ENCODE measurements around the gene LITAF.
A peak's percentile ranks its signal among the peaks of the same experiment; 100 is the strongest.
"Not testable (repeated sequence)": the region's sequence is repeated elsewhere in the genome, so short reads cannot be mapped to it uniquely, and the experiment has no call there.

The LITAF gene

DNA sequence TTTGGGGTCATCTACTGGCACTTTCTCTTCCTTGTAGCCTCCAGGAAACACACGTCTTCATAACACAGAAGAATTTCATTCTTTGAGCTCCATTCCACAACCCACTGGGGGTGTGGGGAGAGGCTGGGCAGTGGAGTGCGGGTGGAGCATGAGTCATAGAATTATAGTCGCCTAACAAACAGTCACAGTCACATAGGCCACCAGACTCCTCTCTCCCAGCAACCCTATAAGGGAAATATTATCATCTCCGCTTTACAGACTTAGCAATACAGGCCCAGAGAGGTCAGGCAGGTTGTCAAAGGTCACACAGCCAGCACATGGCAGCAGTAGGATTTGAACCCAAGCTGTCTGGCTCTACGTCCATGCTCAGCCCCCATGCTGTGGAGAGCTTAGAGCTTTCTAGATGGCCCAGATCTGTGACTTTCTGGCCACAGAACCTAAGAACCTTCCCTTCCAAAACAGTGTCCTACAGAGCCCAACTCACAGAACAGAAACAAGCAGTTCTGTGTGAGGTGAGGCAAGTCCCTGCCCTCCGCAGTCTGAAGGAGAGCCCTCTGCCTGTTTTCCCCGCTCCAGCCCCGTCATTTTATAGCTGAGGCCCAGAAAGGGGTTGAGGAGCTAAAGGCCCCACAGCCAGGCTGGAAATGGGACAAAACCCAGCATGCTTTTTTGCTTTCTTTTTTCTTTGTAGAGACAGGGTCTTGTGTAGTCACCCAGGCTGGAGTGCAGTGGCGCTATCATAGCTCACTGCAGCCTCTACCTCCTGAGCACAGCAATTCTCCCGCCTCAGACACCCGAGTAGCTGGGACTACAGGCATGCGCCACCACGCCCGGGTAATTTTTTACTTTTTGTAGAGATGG, 10.7 kb upstream of the LITAF start:
- peak; percentile 55 for DNase-seq (ENCODE audit: low spot score)

DNA sequence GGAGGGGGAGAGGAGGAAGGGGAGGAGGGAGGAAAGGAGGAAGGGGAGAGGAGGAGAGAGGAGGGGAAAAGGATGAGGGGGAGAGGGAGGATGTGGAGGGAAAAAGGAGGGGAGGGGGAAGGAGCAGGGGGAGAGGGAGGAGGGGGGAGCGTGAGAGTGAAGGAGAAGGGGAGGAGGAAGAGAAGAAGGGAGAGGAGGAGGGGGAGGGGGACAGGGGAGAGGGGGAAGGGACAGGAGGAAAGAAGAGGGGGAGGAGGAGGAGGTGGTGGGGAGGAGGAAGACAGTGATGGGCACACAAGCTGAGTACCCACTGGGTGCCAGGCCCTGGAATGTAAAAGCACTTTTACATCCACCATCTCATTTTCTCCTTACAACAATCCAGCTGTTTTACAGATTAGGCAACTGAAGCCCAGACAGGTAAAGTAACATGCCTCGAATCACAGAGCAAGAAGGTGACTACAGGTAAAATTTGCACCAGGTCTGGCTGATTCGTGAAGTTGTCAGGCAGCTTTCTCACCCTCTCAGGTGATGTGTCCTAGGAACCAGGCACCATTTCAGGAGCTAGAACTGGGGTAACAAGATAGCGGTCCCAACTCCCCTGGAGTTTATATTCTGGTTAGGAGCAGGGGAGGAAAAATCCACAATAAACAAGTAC, 10.0 kb upstream of the LITAF start:
- no peak for DNase-seq (ENCODE audit: low spot score)

DNA sequence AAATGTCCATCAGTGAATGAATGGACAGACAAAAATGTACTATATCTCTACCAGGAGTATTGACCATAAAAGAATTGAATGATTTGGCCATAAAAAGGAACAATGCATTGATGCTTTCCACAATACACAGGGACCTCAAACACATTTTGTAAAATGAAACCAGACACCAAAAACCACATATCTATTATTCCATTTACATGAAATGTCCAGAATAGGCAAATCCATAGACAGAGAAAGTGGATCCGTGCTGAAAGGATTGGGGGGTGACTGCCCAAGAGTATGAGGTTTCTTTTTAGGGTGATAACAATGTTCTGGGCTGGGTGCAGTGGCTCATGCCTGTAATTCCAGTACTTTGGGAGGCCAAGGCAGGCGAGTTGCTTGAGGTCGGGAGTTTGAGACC, 6.9 kb upstream of the LITAF start:
- DNase-seq (ENCODE audit: low spot score): no peak

DNA sequence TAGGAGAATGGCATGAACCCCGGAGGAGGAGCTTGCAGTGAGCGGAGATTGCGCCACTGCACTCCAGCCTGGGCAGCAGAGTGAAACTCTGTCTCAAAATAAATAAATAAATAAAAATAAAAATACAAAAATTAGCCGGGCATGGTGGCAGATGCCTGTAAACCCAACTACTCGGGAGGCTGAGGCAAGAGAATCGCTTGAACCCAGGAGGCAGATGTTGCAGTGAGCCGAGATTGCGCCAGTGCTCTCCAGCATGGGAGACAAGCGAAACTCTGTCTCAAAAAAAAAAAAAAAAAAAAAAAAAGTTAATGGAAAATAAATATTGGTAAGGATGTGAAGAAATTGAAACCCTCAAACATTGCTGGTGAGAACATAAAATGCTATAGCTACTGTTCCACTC, 6.4 kb upstream of the LITAF start:
- DNase-seq (ENCODE audit: low spot score): not testable (repeated sequence)

DNA sequence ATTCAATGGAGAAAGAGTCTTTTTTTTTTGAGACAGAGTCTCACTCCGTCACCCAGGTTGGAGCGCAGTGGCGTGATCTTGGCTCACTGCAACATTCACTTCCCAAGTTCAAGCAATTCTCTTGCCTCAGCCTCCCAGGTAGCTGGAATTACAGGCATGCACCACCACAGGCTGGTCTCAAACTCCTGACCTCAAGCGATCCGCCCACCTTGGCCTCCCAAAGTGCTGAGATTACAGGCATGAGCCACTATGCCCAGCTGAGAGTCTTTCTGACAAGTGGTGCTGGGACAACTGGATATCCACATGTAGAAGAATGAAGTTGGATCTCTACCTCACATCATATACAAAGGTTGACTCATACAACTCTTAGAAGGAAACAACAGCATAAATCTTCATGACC, 4.9 kb upstream of the LITAF start:
- not testable (repeated sequence) for DNase-seq (ENCODE audit: low spot score)

DNA sequence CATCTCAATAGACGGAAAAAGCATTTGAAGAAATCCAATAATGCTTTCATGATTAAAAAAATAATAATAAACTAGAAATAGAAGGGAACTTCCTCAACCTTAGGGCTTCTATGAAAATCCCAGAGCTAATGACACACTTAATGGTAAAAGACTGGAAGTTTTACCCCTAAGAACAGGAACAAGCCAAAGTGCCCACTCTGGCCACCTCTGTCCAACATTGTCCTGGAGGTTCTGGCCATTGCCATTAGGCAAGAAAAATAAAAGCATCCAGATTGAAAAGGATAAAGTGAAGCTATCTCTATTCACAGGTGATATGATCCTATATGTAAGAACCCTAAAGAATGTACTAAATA, 2.5 kb upstream of the LITAF start:
- DNase-seq (ENCODE audit: low spot score): no peak

DNA sequence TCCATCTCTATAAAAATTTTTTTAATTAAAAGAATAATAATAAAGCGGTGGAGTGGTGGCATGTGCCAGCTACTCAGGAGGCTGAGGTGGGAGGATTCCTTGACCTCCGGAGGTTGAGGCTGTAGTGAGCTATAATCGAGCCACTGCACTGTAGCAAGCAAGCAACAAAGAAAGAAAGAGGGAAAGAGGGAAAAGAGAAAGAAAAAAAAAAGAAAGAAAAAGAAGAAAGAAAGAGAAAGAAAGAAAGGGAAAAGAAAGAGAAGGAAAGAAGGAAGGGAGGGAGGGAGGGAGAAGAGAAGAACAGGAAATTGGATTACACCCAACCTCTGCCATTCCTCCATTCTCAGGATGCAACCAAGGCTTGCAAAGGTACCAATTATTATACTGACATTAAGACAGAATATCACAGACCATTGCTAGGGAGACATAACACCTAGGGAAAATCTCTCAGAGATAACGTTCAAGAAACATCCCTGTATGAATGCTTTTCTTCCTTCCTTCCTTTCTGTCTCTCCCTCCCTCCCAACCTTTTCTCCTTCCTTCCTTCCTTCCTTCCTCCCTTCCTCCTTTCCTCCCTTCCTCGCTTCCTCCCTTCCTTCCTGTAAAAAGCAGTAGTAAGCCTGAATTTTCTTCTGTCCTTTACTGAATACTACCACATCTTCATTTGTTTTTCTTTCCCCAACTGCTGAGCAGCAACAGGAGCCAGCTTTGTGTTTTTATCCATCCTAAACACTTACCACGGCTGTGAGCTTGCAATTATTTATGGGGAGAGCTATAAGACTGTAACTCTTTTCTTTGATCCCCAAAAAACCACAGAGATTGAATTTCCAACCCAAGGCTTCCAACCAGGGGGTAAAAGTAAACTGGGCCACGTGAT, 1.8 kb upstream of the LITAF start:
- DNase-seq (ENCODE audit: low spot score): no peak

DNA sequence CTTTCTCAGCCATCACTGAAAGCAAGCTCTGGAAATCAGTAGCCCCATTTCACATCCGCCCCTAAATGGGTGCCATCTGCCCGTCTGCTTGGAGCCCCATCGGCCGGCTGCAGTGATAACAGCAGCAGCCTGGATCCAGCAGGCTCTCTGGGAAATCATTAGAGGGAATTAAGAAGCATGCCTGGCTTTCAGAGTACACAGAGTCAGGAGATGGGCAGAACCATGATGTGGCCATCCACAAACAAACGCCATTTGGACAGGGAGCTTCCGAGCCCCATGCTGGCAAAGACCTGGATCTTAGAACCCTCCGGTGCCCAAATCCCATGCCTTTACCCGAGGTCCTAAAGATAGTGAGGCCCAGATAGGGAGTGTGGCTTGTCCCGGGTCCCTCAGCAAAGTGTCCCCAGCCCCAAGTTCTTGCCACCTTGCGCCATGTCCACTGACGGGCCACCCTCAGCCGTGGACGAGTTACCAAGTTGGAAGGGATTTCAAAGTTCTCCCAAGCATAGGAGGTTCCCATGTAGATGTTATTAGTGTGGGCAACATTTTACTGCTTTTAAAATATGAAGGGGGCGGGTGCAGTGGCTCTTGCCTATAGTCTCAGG, 1.0 kb upstream of the LITAF start:
- no peak for DNase-seq (ENCODE audit: low spot score)

DNA sequence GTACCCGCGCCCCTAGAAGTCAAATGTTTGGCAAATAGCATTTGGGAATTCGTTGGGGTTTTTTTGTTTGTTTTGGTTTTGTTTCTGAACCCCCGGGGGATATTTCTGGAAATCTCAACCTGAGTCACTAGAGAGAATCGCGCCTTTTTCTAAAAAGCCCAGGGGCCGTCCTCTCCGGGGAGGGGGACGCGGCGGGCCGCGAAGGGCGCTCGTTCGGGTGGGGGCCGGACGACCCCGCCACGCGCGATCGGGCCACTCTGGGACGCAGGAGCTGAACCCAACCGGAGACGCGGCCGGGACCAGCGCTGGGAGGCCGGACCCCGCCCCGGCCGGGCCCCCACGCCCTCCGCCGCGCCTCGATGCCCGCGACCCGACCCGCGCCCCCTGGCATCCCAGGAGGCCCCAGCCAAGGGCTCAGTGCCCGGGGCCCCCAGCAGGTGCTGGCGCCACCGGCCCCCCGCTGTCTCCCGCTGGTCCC, 302 bp downstream of the LITAF start:
- no peak for DNase-seq (ENCODE audit: low spot score)

DNA sequence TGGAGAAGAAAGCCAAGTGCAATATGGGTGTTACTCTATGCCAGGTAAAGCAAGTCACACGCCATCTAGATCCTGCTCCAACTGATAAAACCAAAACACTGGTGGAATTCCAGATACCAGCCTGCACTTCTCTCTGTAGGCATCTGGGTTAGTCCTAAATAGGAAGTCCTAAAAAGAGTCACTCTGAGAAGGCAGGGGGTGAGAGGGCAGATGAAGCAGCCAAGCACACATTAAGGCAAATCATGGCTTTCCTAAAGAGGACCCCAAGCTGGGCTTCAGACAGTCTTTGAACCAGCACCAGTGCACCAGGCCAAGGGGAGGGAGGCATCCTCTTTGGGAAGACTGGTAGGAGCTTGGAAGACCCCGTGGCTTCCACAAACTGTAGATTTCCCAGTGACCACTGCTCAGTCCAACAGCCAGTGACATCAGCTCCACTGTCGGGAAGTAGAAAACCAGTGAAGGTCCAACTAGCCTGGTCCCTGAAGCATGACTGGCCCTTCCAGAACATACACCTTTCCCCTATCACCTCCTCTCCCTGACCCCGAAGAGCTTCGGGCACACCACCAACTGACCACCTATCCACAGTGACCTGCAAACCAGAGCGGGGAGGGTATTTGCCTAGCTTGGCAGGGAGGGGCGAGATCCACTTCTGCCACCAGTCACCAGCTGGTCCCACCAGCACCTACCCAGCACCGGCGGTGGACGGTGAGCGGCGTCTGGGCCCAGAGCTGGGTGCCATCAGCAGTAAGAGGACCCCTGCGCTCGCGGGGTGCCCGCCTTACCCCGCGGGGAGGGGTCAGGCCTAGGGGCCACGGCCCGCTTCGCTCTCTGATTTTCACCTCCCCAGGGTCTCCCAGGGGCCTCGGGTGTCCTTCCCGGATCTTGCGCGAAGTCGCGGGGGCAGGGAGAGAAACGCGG, 1.0 kb downstream of the LITAF start:
- no peak for DNase-seq (ENCODE audit: low spot score)

DNA sequence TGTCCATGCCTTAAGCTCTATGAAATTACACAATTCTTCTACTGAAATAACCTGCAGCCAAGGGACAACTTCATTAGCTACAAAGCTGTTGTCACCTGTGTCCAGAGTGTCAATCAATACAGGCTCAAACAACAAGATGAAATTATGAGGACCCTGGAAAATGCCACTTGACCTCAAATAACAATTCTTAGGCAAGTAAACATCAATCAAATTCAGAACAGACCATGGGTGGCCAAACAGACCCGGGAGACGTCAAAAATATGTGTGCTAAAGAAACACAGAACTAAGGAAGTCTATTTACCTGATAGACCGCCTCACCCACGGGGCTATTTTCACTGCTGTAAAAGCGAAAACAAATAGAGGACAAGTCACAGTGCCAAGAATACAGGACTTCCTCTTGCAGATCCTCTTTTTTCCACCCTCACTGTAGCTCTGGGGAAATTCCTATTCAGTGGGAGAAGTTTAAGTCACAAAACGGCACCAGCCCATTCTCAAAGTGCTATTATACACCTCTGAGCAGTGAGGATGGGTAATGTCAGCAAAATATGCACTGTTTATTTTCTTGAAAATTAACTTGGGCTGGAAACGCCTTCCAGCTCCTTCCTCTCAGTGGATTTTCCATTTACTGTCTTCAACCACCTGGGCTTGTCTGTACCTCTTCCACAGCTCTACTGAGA, 2.7 kb downstream of the LITAF start:
- no peak for DNase-seq (ENCODE audit: low spot score)

DNA sequence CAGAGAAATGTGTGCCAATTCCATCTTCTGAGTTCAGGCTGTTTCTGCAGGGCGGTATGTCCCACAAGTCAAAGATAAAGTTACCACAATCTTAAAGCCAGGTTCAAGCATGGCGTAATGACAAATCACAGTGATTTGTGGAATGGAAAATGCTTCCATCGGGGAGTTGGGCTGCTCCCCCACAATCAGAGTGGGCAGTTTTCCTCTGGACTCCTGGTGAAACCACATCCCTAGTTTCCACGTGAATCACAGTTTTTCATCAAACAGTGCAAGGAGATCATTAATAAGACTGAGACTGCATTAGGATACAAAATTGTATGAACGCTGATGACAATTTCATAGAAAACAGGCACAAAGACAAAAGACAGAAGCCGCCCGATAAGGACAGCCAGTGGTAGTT, 3.6 kb downstream of the LITAF start:
- DNase-seq (ENCODE audit: low spot score): no peak

DNA sequence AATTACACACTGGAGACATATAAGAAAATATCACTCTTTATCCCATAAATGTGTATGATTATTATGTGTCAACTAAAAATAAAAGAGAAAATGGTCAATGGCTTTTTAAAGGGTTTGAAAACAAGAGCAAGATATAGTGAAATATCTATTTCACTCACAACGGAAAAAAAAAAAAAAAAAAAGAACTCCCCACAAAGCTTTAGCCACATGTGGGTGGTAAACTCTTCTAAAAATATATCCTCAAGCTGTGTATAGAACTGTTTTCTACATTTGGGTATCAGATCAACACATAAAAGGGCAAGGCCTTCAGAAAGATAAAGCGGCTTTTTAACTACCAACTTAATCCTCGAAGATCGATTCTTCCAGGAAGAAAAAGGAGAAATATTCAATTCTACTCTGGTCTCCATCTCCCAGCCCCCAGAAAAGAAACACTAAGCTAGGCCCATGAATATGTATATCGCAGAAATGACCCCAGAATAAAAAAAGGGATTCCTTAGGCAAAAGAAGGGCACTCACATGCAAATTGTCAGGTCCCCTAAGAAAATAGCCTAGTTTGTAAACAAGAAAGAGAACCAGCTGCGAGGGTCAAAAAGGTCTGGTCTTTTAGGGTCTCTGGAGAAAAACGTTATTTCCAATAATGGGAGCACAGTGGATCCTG, 4.4 kb downstream of the LITAF start:
- DNase-seq (ENCODE audit: low spot score): no peak

DNA sequence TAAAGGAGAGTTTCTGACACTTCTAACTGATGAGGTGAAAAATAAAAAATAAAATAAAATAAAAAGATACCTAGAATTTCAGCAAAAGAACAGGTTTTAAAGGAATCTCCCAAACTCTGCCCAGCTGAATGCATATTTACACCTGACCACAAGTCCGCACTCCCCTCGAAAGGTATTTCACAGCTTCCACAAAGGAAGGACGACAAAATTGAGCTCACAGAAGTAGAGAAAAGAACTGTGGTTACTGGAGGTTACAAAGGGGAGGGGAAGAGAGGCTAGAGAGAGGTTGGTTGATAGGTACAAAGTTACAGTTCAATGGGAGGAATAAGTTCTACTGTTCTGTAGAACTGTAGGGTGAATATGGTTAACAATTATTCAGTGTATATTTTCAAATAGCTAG, 5.0 kb downstream of the LITAF start:
- no peak for DNase-seq (ENCODE audit: low spot score)

DNA sequence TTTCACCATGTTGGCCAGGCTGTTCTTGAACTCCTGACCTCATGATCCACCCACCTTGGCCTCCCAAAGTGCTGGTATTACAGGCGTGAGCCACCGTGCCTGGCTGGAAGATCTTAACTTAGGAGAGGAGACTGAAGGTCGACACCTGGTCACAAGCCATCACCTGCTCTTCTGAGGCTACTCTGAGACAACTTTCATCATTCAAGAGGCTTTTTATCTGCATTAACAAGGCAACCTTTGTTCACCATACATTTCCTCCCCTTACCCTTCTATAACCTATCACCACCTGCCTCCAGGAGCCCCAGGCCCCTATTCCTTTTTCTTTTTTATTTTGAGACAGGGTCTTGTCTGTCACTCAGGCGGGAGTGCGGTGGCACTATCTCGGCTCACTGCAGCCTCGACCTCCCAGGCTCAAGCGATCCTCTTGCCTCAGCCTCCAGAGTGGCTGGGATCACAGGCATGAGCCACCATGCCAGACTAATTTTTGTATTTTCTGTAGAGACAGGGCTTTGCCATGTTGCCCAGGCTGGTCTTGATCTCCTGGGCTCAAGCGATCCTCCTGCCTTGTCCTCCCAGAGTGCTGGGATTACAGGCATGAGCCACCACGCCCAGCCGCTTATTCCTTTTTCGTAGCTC, 6.2 kb downstream of the LITAF start:
- no peak for DNase-seq (ENCODE audit: low spot score)

DNA sequence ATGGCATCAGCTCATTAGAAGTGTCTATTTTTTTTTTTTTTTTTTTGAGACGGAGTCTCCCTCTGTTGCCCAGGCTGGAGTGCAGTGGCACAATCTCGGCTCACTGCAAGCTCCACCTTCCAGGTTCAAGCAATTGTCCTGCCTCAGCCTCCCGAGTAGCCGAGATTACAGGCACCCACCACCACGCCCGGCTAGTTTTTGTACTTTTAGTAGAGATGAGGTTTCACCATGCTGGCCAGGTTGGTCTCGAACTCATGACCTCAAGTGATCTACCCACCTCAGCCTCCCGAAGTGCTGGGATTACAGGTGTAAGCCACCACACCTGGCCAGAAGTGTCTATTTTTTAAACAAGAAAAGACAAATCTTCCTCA, 9.4 kb downstream of the LITAF start:
- DNase-seq (ENCODE audit: low spot score): not testable (repeated sequence)

DNA sequence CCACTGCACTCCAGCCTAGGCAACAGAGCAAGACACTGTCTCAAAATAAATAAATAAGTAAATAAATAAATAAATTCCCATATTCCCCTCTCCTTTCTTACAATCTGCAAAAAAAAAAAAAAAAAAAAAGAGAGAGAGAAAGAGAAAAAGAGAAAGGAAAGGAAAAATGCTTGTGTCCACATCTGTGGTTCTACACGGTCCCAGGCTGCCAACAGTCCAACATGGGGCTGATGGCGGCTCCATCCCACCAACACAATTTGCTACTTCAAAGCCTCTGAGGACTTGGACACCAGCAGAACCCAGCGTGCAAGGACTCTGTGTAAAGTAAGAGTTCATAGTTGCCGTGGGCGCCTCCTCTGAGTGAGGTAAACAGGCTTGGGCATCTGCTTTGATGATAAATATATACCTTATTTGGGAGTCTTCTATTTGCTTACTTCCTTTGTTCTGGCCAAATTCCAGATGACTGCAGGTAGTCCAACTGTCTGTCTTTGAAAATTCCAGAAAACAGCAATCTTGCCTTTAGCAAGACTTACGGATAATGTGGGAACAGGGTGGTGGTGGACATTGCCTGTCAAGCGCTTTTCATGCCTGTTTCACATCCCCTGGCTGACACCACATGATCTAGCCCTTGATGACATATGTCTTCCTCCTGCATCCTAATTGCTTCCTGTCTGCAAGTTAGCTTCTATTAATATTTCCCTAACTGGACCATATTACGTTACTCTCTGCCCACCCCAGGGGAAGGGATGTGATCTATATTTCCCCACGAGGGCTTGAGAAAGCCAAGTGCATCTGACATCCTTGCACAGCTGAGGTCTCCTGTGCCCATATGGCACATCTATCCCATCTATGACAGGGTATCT, 10.1 kb downstream of the LITAF start:
- DNase-seq (ENCODE audit: low spot score): no peak

DNA sequence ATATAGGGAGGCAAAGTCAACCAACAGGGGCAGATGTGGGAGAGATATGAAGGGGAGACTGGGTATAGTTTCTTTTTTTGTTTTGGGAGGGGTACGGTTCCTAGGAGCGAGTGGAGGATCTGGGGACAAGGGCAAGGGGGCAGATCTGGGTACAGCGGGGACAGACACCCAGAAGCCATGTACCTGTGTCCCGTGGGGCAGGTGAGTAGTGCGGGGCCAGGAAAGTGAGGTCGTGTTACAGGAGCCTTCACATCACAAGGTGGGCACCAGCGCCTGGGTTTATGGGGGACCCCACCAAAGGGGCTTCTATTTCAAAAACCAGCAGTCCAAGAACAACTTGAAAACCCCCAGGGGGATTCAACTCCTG, 11.5 kb downstream of the LITAF start:
- no peak for DNase-seq (ENCODE audit: low spot score)
